HEK293 (cell line): Measurements from ENCODE around the gene TRAF2.

Experiments used
- CTCF ChIA-PET: fragments of 350-600 bp; formaldehyde crosslinking; extraction: SDS; loops from one replicate; lab custom pipeline; 2021; ENCODE audit warnings: antibody characterized with exemption; lab: Yijun Ruan, JAX
- POLR2A ChIA-PET: fragments of 300-600 bp; formaldehyde crosslinking; extraction: SDS; loops from one replicate; lab custom pipeline; 2020; ENCODE audit warnings: antibody characterized with exemption, inconsistent platforms; lab: Yijun Ruan, JAX
- H3K27ac ChIP-seq: fragments of 200-500 bp; sonication (Bioruptor generic); 2 replicates; pipeline ENCODE4 v1.5.1; 2014; ENCODE audit warnings: low read depth, low read length, control low read depth, inconsistent platforms; ENCODE audit errors: extremely low read depth
- H3K36me3 ChIP-seq, 2 experiments: fragments of 200-500 bp in 1 of 2; sonication (Bioruptor generic) in 1 of 2; 1 replicate in 1 of 2; 2 replicates in 1 of 2; pipeline ENCODE4 v1.5.1; 2014 to 2017; ENCODE audit warnings: inconsistent platforms in 2 of 2, low read length in 2 of 2; ENCODE audit not compliant: control insufficient read depth in 2 of 2, insufficient read depth in 1 of 2
- H3K4me1 ChIP-seq: fragments of 200-500 bp; sonication (Bioruptor generic); 2 replicates; pipeline ENCODE4 v1.5.1; 2014; ENCODE audit warnings: mild to moderate bottlenecking, low read length, inconsistent platforms; ENCODE audit not compliant: control insufficient read depth, insufficient read depth
- H3K4me3 ChIP-seq: 2 replicates; pipeline ENCODE4 v1.5.1; 2011; ENCODE audit warnings: low read depth, mild to moderate bottlenecking, control low read depth, low read length, moderate library complexity
- H3K9me3 ChIP-seq: fragments of 200-500 bp; sonication (Bioruptor generic); 2 replicates; pipeline ENCODE4 v1.5.1; 2014; ENCODE audit warnings: low read depth, low read length, inconsistent platforms; ENCODE audit not compliant: control insufficient read depth, insufficient read depth
- GFI1B ChIP-seq: fragments of 450-650 bp; formaldehyde crosslinking; IDR thresholded peaks from 2 replicates; pipeline ENCODE4 v1.5.1; 2016; ENCODE audit warnings: missing biosample characterization, missing genetic modification characterization
- PATZ1 ChIP-seq: fragments of 450-650 bp; formaldehyde crosslinking; IDR thresholded peaks from 2 replicates; pipeline ENCODE4 v1.5.1; 2016; ENCODE audit warnings: missing biosample characterization, missing genetic modification characterization
- REST ChIP-seq: fragments of 450-650 bp; formaldehyde crosslinking; IDR thresholded peaks from 2 replicates; pipeline ENCODE4 v1.5.1; 2016; ENCODE audit warnings: missing biosample characterization, missing genetic modification characterization
- SCRT1 ChIP-seq: fragments of 450-650 bp; formaldehyde crosslinking; IDR thresholded peaks from 2 replicates; pipeline ENCODE4 v1.5.1; 2016; ENCODE audit warnings: missing biosample characterization, missing genetic modification characterization, borderline replicate concordance
- SCRT2 ChIP-seq: fragments of 450-650 bp; formaldehyde crosslinking; IDR thresholded peaks from 2 replicates; pipeline ENCODE4 v1.5.1; 2016; ENCODE audit warnings: missing biosample characterization, missing genetic modification characterization
- ZFP37 ChIP-seq: fragments of 450-650 bp; formaldehyde crosslinking; IDR thresholded peaks from 2 replicates; pipeline ENCODE4 v1.5.1; 2016; ENCODE audit warnings: missing biosample characterization, missing genetic modification characterization
- ZNF121 ChIP-seq: fragments of 450-650 bp; formaldehyde crosslinking; IDR thresholded peaks from 2 replicates; pipeline ENCODE4 v1.5.1; 2016; ENCODE audit warnings: missing biosample characterization, missing genetic modification characterization
- ZNF138 ChIP-seq: fragments of 450-650 bp; formaldehyde crosslinking; IDR thresholded peaks from 2 replicates; pipeline ENCODE4 v1.5.1; 2016; ENCODE audit warnings: missing biosample characterization, missing genetic modification characterization, borderline replicate concordance
- ZNF146 ChIP-seq: fragments of 450-650 bp; formaldehyde crosslinking; IDR thresholded peaks from 2 replicates; pipeline ENCODE4 v1.5.1; 2016; ENCODE audit warnings: missing biosample characterization, missing genetic modification characterization
- ZNF155 ChIP-seq: fragments of 450-650 bp; formaldehyde crosslinking; IDR thresholded peaks from 2 replicates; pipeline ENCODE4 v1.5.1; 2016; ENCODE audit warnings: missing biosample characterization, missing genetic modification characterization
- ZNF561 ChIP-seq: fragments of 450-650 bp; IDR thresholded peaks from 2 replicates; pipeline ENCODE4 v1.5.1; 2018; ENCODE audit warnings: missing biosample characterization, missing genetic modification characterization, borderline replicate concordance
- ZNF571 ChIP-seq: fragments of 450-650 bp; formaldehyde crosslinking; IDR thresholded peaks from 2 replicates; pipeline ENCODE4 v1.5.0; 2017; ENCODE audit warnings: missing biosample characterization, missing genetic modification characterization
- ZNF692 ChIP-seq: fragments of 450-650 bp; formaldehyde crosslinking; IDR thresholded peaks from 2 replicates; pipeline ENCODE4 v1.5.1; 2016; ENCODE audit warnings: missing biosample characterization, missing genetic modification characterization
- ZSCAN23 ChIP-seq: fragments of 450-650 bp; formaldehyde crosslinking; IDR thresholded peaks from 2 replicates; pipeline ENCODE4 v1.5.1; 2016; ENCODE audit warnings: missing biosample characterization, missing genetic modification characterization

TRAF2 gene

GRCh38 chr9:136862849-136863622, 23.3 kb upstream of the TRAF2 start:
- H3K9me3 ChIP-seq = no peaks in the 10 kb centered on the region
- no peak overlapping the region for H3K4me3 ChIP-seq
- TF ChIP-seq SCRT1 (tag by site-specific recombination) (0 out of 2 replicates have a peak, but pooled peaks have one; percentile 13), SCRT2 (0 out of 2 replicates have a peak, but pooled peaks have one; percentile 39), ZSCAN23 (no peak)
- no peaks in the 10 kb centered on the region for H3K4me1 ChIP-seq
- H3K36me3 ChIP-seq = peaks cover 0 to 66% of the 10 kb centered on the region in 2 experiments; a peak in 2 of 3 replicates
- POLR2A ChIA-PET = interaction anchor here (1.3 to 2.2 kb wide), 3 partner anchors 12 to 129 kb away, joined by 3 to 6 read pairs (median 4); partner anchors contain the start of gene PAXX
- CTCF ChIA-PET = interaction anchor here (0.6 to 1.3 kb wide), 2 partner anchors 20 to 173 kb away, joined by 4 read pairs; partner anchors contain the start of gene AJM1
- H3K27ac ChIP-seq = no peak overlapping the region

GRCh38 chr9:136863623-136864273, 22.6 kb upstream of the TRAF2 start:
- no peaks in the 10 kb centered on the region for H3K9me3 ChIP-seq
- peaks cover 0 to 60% of the 10 kb centered on the region in 2 experiments; a peak in 2 of 3 replicates for H3K36me3 ChIP-seq
- H3K27ac ChIP-seq = no peak overlapping the region
- H3K4me3 ChIP-seq = no peak overlapping the region
- POLR2A ChIA-PET = interaction anchor here (0.7 to 2.2 kb wide), 3 partner anchors 12 to 161 kb away, joined by 3 to 6 read pairs (median 4); no protein-coding TSS in a partner anchor
- no peaks in the 10 kb centered on the region for H3K4me1 ChIP-seq
- TF ChIP-seq ZNF155 (tag by site-specific recombination) (no peak), ZNF138 (tag by site-specific recombination) (no peak), GFI1B (tag by site-specific recombination) (no peak), ZNF121 (peak; percentile 85)
- CTCF ChIA-PET = interaction anchor here (0.6 to 1.0 kb wide), 2 partner anchors 21 to 166 kb away, joined by 4 read pairs; partner anchors contain the start of gene AJM1

GRCh38 chr9:136865041-136865767, 21.1 kb upstream of the TRAF2 start:
- no peak for TF ChIP-seq REST (tag by site-specific recombination)
- peak; percentile 44; the same call in 1 of the 2 replicates for TF ChIP-seq PATZ1
- no peak for TF ChIP-seq ZNF692
- no peak for TF ChIP-seq ZNF571 (tag by site-specific recombination)
- peak; percentile 81 for TF ChIP-seq SCRT2
- no peak for TF ChIP-seq ZNF561 (tag by site-specific recombination)
- TF ChIP-seq ZFP37 (tag by site-specific recombination) = no peak
- peak; percentile 19; the same call in 1 of the 2 replicates for TF ChIP-seq ZNF146
- Histone ChIP-seq H3K27ac (peak overlapping the region; percentile 44; the same call in 1 of the 2 replicates), H3K4me1 (no peaks in the 10 kb centered on the region), H3K36me3 (peaks cover 0 to 48% of the 10 kb centered on the region in 2 experiments; a peak in 2 of 3 replicates), H3K9me3 (no peaks in the 10 kb centered on the region), H3K4me3 (peak overlapping the region; percentile 87)
- ChIA-PET POLR2A (interaction anchor here (0.6 to 1.3 kb wide), 3 partner anchors 17 to 30 kb away, joined by 4 to 5 read pairs (median 4); no protein-coding TSS in a partner anchor), CTCF (no interaction called here)
